ENCODE measurements around the gene ERVV-1.

- no peak for TF ChIP-seq CTCF (IDR thresholded peaks at IDR 0.05; ENCODE audit: borderline replicate concordance, extremely low read depth, low read length, poor library complexity, severe bottlenecking)
- no peak for TF ChIP-seq EZH2 (IDR thresholded peaks at IDR 0.05; ENCODE audit: borderline replicate concordance, low read depth, low read length, severe bottlenecking)
Measured at GRCh38 chr19:53002479-53002878, 11.2 kb upstream of the ERVV-1 start.

Measured in DND-41 (cell line).